HG02852 (cell line): ENCODE results near the gene PRDX6.
"Not testable (repeated sequence)": the region's sequence is repeated elsewhere in the genome, so short reads cannot be mapped to it uniquely, and the experiment has no call there.

ENCODE experiments used
- ATAC-seq: cut with Tn5 transposase; IDR thresholded peaks from one replicate; pipeline ENCODE4 v1.9.1; 2021; ENCODE audit warnings: mild to moderate bottlenecking, moderate library complexity; ENCODE audit not compliant: unreplicated experiment

The PRDX6 gene

DNA sequence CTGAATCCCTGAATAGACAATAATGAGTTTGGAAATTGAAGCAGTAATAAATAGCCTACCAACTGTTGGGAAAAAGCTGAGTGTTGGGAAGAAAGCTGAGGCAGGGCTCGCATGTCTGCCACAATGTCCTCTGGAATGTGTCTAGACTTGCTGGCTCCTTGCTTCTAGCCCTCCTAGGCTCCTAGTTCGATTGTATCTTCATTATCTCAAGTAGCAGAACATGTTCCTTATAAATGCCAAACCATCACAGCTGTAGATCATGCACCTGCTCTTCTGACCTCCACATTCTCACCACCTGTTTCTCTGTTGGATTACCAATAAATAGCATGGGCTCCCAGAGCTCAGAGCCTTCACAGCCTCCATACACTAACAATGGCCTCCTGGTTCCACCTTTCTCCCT lies 12.9 kb upstream of the PRDX6 start:
- ATAC-seq, result not testable (repeated sequence)

GRCh38 chr1:173467426-173467825 lies 9.7 kb upstream of the PRDX6 start:
- no peak for ATAC-seq

- ATAC-seq, result no peak
Observed at GRCh38 chr1:173469656-173470055, 7.5 kb upstream of the PRDX6 start.

- no peak for ATAC-seq
Observed at GRCh38 chr1:173470608-173471007, 6.5 kb upstream of the PRDX6 start.

GRCh38 chr1:173473599-173474011 lies 3.5 kb upstream of the PRDX6 start:
- no peak for ATAC-seq

DNA sequence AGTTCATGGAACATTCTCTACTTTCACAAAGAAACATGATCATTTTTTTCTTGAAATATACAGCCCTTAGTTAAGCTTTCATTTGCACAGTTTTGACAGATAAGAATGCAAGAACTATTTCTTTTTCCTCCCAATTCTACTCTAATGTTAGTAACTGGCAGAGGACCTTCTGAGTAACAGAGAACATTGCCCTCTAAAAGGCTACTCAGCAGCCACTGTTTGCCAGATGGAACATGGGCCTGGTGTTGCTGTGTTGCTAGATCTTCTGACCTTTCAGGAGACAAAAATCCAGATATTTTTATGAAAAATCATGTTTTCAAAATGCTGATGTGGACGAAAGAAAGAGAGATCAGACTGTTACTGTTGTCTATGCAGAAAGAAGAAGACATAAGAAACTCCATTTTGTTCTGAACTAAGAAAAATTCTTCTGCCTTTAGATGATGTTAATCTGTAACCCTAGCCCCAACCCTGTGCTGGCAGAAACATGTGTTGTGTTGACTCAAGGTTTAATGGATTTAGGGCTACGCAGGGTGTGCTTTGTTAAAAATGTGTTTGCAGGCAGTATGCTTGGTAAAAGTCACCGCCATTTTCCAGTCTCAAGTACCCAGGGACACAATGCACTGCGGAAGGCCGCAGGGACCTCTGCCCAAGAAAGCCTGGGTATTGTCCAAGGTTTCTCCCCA lies 2.9 kb upstream of the PRDX6 start:
- no peak for ATAC-seq

DNA sequence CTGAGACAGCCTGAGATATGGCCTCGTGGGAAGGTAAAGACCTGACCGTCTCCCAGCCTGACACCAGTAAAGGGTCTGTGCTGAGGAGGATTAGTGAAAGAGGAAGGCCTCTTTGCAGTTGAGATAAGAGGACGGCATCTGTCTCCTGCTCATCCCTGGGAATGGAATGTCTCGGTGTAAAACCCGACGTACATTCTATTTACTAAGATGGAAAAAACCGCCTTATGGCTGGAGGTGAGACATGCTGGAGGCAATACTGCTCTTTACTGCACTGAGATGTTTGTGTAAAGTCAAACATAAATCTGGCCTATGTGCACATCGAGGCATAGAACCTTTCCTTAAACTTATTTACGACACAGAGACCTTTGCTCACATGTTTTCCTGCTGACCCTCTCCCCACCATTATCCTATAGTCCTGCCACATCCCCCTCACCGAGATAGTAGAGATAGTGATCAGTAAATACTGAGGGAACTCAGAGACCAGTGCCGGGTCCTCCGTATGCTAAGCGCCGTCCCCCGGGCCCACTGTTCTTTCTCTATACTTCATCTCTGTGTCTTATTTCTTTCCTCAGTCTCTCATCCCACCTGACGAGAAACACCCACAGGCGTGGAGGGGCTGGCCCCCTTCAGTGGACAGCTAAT lies 2.2 kb upstream of the PRDX6 start:
- not testable (repeated sequence) for ATAC-seq

- ATAC-seq, result no peak
Observed at GRCh38 chr1:173475564-173476196, 1.5 kb upstream of the PRDX6 start.

DNA sequence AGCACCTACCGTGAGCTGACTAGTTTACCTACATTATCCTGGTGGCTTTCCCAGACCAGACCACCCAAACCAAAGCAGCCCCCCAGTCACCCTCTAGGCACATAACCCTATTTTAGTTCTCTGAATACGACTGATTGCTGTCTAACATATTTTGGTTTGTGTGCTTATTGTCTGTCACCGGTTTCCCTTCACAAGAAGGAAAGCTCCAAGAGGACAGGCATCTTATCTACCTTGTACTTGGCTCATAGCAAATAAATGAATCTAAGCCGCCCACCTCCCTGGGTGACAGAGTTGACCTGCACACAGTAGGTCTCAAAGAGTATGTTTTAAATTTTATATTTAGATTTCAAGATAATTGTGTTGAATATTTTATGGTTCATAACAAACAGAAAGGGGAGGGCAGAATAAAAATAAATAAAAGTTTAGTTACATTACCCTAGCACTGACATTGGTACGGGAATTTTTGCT lies 904 bp upstream of the PRDX6 start:
- no peak for ATAC-seq

DNA sequence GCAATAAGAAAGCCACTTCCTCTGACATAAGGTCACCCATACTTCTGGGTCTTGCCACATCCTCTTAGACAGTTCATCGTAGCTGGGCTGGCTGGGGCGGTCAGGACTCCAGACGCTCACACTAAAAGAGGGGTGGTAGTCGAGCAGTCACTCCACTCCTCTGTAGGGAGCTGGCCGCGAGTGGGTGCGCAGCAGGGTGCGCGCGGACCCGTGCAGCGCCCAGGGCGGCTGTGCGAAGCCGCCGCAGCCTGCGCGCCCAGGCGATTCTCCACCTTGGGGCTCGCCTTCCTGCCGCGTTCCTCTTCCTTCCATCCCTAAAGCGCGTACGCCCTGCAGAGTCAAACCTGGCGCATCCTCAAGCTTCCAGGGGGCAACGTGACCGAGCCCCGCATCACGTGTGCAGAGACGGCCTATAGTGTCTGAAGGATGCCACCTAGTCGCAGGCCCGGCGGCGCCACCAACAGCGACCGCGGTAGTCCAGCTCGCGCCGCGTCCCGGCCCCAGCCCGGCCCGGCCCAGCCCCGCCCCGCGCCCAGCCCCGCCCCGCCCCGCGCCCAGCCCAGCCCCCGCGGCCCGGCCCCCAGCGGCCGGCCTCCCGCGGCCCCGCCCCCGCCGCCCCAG lies 360 bp upstream of the PRDX6 start:
- peak; percentile 95 for ATAC-seq

DNA sequence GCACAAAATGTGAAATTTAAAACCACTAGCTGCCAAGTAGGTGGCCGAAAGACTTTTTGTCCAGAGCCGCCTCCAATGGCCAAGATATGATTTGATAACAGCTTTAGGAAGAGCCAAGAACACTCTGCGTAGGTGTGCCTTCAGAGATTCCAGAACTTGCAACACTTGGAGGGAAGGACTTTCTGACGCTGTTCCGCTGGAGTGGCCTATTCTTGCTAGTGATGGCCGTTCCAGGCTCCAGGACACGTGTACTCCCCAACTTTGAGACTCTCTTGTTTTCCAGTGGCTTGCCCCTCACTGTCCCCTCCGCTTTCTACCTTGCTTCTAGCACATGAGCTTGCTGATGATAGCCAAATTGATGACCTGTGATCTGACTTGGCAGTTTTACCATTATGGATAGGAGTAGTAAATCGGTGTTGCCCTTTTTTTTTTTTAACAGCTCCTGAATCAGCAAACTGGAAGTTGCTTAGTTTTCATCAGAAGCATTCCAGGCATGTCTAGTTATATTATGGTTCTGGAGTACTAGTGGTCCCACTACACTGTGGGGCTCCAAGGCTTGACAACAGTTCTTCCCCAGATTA lies 1.0 kb downstream of the PRDX6 start:
- ATAC-seq, result no peak

GRCh38 chr1:173479649-173480048 lies 2.5 kb downstream of the PRDX6 start:
- ATAC-seq, result no peak

GRCh38 chr1:173481195-173481772 lies 4.1 kb downstream of the PRDX6 start:
- ATAC-seq, result no peak

DNA sequence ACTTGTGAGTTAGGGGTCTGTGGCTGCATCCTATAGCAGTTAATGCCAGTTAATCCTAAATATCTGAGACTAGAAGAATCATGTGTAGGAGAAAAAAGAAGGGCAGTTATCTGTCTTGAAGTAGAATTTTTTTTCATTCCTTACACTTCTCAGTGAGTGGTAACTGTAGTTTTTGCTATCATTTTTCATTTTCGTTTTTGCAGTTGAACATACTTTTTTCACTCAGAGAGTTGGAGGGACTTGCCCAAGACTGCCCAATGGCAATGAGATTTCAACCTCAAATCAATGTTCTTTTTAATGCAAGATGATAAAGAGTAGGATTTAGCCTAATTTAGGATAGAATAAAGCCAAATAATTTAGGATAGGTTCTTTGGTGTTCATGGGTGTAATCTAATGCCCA lies 5.5 kb downstream of the PRDX6 start:
- ATAC-seq, result no peak

DNA sequence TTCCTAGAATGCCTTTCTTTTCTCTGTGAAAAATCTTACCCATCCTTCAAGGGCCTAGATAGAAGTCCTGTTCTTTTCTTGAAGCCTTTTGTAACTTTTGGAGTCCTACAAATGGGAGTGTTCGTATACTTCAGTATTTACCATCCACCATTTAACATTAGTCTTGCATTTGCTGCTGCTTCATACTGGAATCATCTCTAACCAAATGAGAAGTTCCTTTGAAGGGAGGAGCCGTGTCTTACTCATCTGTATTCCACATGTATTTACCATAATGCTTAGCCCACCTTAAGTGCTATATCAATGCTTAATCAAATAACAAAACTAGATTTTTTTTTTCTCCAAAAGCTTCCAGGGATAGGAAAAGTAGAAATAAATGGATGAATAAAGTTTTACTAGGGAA lies 7.1 kb downstream of the PRDX6 start:
- ATAC-seq, result no peak

DNA sequence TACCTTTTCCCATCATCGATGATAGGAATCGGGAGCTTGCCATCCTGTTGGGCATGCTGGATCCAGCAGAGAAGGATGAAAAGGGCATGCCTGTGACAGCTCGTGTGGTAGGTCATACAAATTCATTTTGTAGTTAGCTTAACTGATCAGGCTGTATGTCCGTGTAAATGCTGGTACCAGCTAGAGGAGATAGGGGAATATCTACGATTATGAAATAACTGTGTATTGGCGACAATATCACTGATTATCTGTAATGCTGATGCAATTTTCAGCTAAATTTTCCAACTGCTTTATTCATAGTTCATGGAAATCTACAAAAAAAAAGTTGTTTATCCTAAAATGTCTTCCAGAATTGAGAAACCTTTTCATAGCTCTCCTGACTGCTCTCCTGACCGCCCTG lies 8.3 kb downstream of the PRDX6 start:
- ATAC-seq, result no peak

- no peak for ATAC-seq
Observed at GRCh38 chr1:173488001-173488400, 10.9 kb downstream of the PRDX6 start.

DNA sequence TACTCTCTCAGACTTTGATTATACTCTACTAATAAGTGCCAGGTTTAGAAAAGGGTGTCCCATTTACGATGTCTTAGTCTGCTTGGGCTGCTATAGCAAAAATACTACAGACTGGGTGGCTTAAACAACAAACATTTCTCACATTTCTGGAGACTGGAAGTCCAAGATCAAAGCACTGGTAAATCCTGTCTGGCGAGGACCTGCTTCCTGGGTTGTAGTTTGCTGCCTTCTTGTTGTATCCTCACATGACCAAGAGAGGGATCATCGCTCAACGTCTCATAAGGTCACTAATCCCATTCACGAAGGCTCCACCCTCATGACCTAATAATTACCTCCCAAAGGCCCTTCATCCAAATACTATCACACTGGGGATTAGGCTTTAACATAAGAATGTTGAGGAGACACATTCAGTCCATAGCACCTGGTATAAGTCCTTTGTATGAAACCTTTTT lies 12.0 kb downstream of the PRDX6 start:
- no peak for ATAC-seq

GRCh38 chr1:173489929-173490328 lies 12.8 kb downstream of the PRDX6 start:
- ATAC-seq, result no peak

DNA sequence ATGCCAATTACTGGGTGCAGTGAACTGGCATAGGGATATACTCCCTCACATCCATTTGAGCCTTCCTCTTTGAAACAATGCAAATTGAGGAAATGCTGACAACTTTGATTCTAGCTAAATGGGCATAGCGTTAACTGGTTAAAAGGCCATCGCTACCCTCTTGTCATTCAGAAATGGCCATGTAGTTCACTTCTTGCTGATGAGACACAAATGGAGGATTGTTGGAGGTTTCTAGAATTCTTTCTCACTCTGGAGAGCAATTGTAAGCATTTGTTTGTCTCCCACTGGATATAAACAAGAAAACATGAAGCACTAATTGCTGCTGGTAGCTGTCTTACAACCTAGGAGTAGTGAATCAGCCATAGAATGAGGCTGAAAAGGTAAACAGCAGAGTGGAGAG lies 14.4 kb downstream of the PRDX6 start:
- ATAC-seq, result no peak

- ATAC-seq, result not testable (repeated sequence)
Observed at GRCh38 chr1:173493125-173493524, 16.0 kb downstream of the PRDX6 start.
